ENCODE data around the gene FLT3LG.
"Not testable (repeated sequence)": the region's sequence is repeated elsewhere in the genome, so short reads cannot be mapped to it uniquely, and the experiment has no call there.

Gene FLT3LG

DNA sequence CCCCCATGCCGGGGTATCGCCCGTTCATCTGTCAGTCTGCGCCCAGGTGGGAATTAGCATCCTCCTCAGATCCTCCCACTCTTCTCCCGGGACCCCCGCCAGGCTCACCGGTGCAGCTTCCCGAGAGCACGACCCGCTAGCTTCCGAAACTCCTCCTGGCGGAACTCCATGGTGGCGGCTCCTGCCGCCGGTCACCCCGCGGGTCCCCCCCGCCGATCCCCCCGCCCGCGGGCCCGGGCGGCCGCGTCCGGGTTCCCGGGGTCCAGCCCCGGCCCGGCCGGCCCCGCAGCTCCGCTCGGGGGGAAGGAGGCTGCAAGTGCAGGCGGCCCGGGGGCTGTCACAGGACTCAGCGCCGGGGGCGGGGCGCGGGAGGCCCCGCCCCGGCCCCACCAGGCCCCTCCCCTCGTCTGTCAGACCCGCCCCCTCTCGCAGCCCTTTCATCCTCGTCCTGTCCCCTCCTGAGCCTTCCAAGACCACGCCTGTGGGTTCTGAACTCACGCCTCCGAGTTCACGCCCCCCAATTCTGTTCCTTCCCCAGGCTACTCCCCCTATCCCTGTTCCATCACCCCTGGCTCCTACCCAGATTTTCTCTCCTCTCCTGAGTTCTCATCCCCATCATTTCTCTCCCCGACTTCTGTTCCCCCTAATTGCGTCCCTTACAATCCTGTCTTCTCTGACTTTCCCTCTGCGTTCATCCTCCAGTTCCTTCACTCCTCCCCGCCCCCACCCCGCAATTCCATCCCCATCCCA is 32.6 kb upstream of the FLT3LG start, which contains the start of gene SLC17A7:
SLC17A7 (minus strand) TSS at position 318 of the 750 bp plus-strand sequence; CDS start at position 170, 148 bp downstream.
- no peak for DNase-seq (ENCODE audit: low read depth)

DNA sequence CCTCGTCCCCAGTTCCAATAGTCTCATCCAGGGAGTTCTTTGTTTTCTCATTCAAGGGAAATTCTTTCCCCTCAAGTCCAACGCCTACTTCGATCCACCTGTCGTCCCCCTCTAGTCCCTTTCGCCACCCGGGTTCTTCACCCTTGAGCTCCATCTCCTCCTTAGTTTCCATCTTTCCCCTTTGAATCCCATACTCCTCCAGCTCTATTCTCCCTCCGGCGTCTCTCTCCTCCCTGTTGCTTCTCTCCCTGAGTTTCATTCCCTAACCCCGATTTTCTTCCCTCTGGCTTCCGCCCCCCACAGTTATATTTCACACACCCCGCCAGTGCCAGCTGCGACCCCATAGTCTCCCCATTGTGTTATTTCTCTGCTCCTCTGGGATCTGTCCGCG is 32.1 kb upstream of the FLT3LG start:
- DNase-seq (ENCODE audit: low read depth), result no peak

DNA sequence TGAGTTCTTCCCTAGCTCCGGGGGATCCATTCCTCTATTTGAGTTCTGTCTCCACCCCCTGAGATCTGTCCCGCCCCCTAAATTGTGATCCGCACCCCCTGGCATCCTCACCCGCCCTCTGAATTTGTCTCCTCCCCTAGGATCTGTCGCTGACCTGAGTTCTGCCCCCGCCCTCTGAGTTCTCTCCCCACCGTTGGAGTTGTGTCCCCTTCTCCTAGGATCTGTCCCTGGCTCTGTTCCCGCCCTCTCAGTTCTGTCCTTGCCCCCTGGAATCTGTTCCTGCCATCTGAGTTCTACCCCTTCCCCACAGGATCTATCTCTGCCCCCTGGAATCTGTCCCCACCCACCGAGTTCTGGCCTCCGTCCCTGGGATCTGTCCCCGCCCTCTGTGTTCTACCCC is 31.7 kb upstream of the FLT3LG start:
- DNase-seq (ENCODE audit: low read depth), result no peak

DNA sequence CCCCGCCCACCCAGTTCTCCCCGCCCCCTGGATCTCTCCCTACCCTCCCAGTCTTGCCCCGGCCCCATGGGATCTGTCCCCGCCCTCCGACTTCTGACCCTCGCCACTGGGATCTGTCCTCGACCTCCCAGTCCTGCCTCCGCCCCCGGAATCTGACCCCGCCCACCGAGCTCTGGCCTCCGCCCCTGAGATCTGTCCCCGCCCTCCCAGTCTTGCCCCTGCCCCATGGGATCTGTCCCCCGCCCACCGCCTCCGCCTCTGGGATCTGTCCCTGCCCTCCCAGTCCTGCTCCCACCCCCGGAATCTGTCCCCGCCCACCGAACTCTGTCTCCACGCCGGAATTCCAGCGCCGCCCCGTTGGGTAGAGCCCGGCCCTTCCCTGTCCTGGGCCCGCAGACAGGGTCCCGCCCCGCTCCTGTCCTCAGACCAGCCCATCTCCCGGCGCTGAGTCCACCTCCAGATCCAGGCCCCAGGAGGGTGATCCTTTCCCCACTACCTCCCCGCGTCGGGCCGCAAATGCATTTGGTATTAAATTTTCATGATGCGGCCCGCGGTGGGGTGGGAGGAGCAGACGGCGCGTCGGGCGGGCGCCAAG is 31.1 kb upstream of the FLT3LG start:
- DNase-seq (ENCODE audit: low read depth), result peak; percentile 88

DNA sequence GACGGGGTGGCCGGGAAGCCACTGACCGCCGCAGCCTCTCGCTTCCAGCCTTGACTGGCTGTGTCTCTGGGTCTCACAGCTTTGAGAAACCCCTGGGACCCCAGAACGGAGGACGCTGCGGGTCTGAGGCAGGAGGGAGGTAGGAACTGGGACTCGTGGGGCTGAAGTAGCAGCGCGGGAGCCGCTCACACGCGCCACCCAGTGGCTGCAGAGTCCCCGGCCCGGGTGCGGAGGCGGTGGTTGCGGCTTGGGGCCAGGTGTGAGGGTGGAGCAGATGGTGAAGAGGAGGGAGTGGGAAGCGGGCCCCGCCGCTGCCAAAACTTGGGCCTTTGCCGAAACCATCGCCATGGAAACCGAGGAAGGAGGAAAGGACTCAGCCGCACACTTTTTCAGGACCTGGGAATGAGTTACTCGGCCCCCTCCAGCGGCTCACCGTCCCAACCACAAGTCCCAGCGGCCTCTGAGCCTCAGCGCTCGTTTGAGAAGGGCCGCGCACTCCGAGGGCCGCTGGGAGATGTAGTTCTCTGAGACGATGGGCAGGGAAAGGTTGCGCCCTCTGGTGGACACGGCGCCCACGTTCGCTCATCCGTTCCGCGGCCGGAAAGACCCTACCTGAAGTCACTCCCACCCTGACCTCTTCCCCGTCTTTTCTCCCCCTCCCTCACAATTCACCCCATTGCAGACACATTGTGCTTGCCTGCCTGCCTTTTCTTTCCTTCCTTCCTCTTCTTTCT is 30.5 kb upstream of the FLT3LG start:
- peak; percentile 92 for DNase-seq (ENCODE audit: low read depth)

DNA sequence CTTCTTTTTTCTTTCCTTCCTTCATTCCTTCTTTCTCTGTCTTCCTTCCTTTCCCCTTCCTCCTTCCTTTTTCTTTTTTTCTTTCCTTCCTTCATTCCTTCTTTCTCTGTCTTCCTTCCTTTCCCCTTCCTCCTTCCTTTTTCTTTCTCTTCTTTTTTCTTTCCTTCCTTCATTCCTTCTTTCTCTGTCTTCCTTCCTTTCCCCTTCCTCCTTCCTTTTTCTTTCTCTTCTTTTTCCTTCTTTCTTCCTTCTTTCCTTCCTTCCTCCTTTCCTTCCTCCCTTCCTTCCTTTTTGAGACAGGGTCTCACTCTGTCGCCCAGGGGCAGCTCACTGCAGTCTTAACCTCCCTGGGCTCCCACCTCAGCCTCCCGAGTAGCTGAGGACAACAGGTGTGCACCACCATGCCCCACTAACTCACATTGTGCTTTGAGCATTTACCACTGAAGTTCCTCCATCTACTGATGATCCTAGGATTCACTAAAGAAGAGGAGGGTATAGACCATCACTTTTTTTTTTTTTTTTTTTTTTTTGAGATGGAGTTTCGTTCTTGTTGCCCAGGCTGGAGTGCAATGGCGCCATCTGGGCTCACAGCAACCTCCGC is 29.8 kb upstream of the FLT3LG start:
- DNase-seq (ENCODE audit: low read depth), result not testable (repeated sequence)

DNA sequence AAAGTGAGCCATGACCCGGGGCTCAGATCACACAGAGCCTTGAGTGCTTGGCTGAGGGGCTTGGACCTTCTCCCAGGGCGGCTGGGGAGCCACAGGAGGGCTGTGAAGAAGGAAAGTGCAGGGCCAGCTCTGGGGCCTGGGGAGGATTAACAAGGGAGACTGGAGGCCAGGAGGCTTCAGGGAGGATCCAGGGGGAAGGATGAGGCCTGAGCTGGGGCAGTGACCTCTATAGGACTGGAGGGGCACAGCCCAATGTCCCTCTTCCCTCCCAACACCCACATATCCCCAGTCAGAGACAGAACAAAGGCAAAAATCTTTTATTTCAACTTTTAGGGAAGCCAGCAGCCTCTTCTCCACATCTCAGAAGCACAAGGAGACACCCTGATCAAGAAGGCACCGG is 28.0 kb upstream of the FLT3LG start:
- no peak for DNase-seq (ENCODE audit: low read depth)

DNA sequence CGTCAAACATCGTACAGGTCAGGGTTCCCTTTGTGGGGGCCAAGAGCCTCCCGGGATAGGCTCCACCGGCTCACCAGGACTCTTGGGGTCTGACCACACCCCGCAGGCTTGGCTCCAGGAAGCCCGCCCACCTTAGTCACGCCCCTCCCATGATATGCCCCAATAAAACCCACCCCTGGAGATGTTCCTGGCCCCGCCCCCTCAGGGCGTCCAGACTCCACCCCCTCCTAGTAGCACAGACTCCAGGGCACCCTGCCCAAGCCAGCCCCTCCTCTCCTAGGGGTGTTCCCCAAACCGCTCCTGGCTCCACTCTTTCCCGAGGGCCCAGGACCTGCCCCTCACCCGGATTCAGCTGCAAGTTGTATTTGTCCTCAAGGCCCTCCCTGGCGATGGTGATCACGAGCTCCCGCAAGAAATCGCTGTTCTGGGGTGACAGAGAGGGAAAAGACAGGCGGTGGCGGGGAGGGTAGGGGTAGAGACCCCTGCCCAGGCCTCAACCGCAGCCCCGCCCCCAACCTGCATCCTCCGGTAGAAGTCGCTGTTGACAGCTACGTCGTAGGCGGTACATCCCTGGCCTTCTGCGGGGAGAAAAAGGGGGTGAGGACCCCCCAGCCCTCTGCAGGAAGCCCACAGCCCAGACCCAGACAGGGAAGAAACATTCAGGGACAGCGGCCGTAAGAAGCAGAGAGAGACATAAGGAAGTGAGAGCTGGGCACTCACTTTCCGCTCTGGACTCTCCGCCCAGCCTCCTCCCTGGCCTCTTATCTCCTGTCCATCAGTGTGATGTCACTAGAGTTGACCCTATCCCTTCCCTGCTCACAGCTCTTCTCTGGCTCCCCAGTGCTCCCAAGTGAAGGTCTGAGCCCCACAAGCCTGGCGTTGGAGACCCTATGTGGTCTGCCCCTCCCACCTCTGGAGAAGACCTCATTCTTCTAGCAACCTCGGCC is 26.3 kb upstream of the FLT3LG start:
- no peak for DNase-seq (ENCODE audit: low read depth)

DNA sequence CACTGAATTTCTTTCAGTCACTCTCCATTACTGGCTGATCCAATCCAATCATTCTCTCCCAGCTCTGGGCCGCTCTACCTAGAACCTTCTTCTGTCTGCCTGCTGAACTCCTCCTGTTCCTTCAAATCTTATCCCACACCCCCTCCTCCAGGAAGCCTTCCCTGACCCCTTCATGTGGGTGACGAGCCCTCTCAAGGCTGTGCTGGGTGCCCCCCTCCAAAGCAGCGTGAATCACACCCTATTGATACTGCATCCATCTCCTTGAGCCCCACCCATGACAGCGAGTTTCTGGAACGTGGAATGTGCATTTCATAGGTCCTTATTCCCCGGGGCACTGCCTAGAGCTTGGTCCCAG is 25.6 kb upstream of the FLT3LG start:
- DNase-seq (ENCODE audit: low read depth), result no peak

DNA sequence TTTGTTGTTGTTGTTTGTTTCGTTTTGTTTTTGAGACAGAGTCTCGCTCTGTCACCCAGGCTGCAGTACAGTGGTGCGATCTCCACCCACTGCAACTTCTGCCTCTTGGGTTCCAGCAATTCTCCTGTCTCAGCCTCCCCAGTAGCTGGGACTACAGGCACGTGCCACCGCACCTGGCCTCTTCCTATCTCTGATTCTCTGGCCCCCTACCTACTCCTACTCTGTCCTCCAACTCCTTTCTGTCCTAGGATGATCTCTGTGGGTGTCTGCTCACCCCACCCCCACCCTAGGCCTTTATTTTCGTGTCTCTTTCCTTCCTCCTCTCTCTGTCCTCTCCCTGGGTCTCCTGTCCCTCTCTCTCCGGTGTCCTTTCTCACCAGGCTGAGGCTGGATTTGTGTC is 23.6 kb upstream of the FLT3LG start:
- DNase-seq (ENCODE audit: low read depth), result no peak

DNA sequence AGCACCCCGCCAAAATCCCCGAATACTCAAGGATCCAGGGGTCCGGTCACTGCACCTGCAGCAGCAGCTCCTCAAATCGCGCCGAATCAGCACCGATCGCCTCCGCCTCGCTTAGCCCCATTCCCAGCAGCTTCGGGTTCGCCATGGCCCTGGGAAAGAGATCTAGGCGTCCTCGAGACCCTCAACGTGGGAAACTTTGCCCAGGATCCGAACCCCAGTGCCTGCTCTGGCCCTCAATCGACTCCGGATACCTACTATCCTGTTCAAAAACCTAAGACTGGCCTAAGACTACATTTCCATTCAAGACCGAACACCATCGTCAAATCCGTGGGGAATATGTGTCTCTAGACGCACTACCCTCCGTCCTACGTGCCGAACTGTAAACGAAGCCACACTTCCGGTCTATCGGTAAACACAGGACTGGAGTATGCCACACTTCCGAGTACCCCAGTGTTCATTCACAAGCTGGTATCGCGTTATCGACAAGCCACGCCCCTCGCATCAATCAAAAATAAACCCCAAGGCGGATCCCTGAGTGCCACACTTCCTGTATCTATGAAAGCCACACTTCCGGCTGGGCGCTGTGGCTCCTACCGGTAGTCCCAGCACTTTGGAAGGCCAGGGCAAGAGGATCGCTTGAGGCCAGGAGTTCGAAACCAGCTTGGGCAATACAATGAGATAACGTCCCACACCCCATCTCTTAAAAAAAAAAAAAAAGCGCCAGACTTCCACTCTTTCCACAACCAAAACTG is 22.4 kb upstream of the FLT3LG start, which contains the start of gene PIH1D1:
PIH1D1 (minus strand) TSS at position 385 of the 752 bp plus-strand sequence; CDS start at position 145, 240 bp downstream.
- DNase-seq (ENCODE audit: low read depth), result peak; percentile 99

DNA sequence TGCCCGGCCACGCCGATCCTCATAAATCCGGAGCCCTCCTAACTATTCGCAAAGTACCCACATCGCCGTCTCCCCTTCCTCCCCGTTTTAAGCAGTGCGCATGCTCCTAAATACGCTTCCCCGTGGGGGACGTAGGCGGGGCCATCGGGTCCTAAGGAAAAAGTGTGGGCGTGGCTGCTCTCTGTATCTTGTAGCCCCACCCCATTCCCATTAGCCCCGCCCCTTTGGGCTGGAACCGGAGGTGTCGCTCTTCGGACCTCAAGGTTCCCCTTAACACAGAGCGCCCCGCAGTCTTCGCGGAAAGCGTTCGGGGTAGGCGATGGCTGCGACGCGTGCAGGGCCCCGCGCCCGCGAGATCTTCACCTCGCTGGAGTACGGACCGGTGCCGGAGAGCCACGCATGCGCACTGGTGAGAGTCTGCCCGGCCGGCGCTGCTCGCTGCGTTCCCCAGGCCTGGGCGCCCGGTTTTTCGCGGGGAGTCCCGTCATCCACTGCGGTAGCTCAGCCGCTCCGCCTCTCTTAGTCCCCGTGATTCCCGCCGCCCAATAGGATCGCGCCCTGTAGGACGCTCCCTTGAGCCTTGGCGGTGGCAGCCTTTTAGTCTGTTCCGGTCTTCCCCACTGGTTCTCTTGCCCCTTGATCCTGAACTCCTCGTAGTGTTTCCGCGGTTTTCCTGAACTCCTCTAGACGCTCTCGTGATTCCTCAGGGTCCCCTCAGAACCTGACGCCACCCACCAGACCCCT is 20.8 kb upstream of the FLT3LG start, which contains the start of gene ALDH16A1:
ALDH16A1 (plus strand) TSS at position 213 of the 744 bp plus-strand sequence; CDS start at position 320, 107 bp downstream.
- peak; percentile 98 for DNase-seq (ENCODE audit: low read depth)

DNA sequence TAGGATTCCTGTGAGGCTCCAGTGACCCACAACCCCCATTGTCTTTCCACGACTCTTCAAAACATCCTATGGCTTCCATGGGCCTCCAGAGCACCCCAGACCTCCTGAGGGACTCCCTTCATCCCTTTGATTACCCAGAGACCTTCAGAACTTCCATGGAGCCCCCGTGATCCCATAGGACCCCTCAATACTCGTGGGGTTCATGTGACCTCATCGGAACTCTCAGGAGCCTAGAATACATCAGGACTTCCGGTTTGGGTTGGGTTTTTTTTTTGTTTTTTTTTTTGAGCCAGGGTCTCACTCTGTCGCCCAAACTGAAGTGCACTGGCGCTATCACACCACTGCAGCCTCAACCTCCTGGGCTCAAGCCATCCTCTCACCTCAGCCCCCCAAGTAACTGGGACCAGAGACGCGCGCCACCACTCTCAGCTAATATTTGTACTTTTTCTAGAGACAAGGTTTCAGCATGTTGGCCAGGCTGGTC is 20.2 kb upstream of the FLT3LG start:
- DNase-seq (ENCODE audit: low read depth), result no peak

DNA sequence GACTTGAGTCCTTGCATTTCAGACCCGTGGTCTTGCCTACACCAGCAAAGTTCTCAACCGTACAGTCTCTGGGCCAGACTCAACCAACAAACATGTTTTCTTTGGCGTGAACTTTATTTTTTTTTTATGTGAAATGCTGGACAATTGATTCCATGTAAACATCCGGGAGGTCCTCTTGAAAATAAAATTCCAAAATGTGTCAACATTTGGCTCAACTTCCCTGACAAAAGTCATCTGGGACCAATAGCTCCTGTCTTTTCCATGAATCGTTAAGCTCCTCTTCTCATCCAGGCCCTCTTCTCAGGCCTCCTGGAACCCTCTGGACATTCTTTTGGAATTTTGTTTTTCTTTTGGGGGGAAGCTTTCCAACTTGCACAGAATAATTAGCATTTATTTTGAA is 18.2 kb upstream of the FLT3LG start:
- DNase-seq (ENCODE audit: low read depth), result peak; percentile 91

DNA sequence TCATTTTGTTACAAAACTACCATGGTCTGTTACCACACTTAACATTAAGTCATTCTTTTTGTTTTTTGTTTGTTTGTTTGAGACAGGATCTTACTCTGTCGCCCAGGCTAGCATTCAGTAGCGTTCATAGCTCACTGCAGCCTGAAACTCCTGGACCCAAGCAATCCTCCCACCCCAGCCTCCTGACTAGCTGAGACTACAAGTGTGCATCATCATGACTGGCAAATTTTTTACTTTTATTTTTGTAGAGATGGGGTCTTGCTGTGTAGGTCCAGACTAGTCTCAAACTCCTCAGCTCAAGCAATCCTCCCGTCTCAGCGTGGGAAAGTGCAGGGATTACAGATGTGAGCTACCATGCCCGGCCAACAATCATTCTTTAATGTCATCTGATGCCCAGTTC is 17.7 kb upstream of the FLT3LG start:
- peak; percentile 81 for DNase-seq (ENCODE audit: low read depth)

DNA sequence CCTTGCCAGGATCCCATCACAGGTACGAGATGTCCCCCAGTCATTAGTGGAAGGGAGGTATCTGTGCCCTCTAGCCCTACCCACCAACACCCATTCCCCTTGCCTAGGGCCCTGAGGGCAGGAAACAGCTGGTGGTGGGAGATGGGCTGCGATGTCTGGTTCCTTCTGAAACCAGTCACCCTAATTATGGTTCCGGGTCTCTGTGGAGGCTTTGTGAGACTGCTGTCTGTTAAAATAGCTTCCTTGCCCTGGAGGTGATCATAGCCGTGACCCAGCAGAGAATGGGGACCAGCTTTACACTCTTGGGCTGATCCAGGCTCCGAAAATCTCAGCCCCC is 15.5 kb upstream of the FLT3LG start:
- no peak for DNase-seq (ENCODE audit: low read depth)

DNA sequence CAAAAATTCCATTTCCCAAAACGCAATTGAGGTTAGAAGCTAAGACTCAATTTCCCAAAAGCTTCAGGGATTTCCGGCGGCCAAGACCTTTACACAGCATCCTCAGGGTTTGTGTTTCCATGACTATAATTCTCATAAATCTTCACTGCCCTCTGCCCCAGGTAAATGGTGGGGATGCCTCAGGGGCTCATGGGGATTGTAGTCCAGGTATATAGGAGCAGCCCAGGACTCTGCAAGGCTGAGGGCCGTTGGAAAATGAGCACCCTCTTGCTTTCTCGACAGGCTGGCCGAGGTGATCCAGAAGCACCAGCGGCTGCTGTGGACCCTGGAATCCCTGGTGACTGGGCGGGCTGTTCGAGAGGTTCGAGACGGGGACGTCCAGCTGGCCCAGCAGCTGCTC is 14.6 kb upstream of the FLT3LG start:
- no peak for DNase-seq (ENCODE audit: low read depth)

DNA sequence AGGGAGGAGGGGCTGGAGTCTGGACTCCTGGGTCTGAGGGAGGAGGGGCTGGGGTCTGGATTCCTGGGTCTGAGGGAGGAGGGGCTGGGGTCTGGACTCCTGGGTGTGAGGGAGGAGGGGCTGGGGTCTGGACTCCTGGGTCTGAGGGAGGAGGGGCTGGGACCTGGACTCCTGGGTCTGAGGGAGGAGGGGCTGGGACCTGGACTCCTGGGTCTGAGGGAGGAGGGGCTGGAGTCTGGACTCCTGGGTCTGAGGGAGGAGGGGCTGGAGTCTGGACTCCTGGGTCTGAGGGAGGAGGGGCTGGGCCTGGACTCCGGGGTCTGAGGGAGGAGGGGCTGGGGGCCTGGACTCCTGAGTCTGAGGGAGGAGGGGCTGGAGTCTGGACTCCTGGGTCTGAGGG is 12.9 kb upstream of the FLT3LG start:
- DNase-seq (ENCODE audit: low read depth), result not testable (repeated sequence)

DNA sequence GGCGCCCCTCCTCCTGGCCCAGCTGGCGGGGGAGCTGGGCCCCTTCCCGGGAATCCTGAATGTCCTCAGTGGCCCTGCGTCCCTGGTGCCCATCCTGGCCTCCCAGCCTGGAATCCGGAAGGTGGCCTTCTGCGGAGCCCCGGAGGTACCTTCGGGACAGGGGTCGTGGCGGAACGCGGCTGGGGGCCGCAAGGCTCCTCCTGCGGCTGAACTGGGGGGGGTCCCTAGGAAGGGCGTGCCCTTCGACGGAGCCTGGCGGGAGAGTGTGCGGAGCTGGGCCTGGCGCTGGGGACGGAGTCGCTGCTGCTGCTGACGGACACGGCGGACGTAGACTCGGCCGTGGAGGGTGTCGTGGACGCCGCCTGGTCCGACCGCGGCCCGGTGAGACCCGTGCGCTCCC is 12.4 kb upstream of the FLT3LG start:
- DNase-seq (ENCODE audit: low read depth), result no peak

DNA sequence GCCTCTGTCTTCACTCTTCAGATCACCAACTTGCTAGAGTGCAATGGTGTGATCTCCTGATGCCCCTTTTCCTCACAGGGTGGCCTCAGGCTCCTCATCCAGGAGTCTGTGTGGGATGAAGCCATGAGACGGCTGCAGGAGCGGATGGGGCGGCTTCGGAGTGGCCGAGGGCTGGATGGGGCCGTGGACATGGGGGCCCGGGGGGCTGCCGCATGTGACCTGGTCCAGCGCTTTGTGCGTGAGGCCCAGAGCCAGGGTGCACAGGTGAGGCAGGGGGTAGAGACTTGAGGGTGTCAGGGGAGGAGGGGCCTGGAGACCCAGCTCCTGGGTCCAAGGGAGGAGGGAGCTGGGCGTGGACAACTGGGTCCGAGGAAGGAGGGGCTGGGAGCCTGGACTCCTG is 11.5 kb upstream of the FLT3LG start:
- no peak for DNase-seq (ENCODE audit: low read depth)
